ENCODE results near the gene PRORP. TPM values are rescaled to one million over a fixed set of nuclear protein-coding genes. Genes with fewer than 3 reads are reported as not detected.

PRORP gene
- total and polyA plus RNA-seq, 2 of the 8 experiments (the other 6 are each of a cell fraction or from before 2014, with no cell fraction given), result 30.0 to 44.8 TPM

DNA sequence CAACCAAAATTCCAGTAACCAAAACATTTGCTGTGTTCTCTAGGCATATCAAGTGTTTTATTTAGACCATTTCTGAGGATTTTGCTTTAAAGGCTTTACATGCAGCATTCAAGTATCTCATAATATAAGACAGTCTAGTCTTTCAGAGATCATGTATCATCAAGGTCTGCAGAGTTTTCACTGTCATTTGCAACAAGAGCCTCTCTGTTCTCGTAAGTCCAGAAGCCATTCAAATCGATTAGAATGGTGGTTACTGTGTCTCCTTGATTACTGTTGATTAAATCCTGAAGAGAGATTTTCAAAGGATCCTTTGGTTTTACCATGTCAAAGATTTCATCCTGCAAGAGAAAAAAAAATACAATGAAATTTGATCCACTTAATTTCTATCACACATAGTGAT is 36.9 kb upstream of the PRORP start (continued):
- no peak for TF ChIP-seq ZNF274 (IDR thresholded peaks at IDR 0.05; ENCODE audit: borderline replicate concordance, extremely low read depth, low read length)
- no peak for TF ChIP-seq RNF2 (IDR thresholded peaks at IDR 0.05; ENCODE audit: borderline replicate concordance, low read depth, low read length, missing control alignments, poor library complexity, severe bottlenecking)

Data from H1 (cell line).